PC-3 (cell line): ENCODE measurements around the gene RNASEH2B. TPM values are rescaled to one million over a fixed set of nuclear protein-coding genes. Genes with fewer than 3 reads are reported as not detected.

Experiments
- ATAC-seq: fragments of 200-7000 bp; cut with Tn5 transposase; 2 replicates; pipeline ENCODE4 v1.9.1; 2020; ENCODE audit warnings: mild to moderate bottlenecking, moderate library complexity
- BruUV-seq: library from RNA; stranded (reverse); fragments of 400-500 nt; replicated peaks from 2 replicates; lab custom pipeline; 2021; lab: Mats Ljungman, UMichigan
- CTCF ChIA-PET: fragments of 300-600 bp; sonication (Branson Sonifier 250); formaldehyde crosslinking; loops from one replicate; lab custom pipeline; 2022; ENCODE audit warnings: antibody characterized with exemption; lab: Charles Lee
- POLR2A ChIA-PET: fragments of 300-600 bp; sonication (Branson Sonifier 250); formaldehyde crosslinking; loops from one replicate; lab custom pipeline; 2022; ENCODE audit warnings: antibody characterized with exemption; ENCODE audit not compliant: unreplicated experiment; lab: Charles Lee
- DNase-seq: peaks from one replicate; pipeline ENCODE4 v3.0.0-alpha.2; 2015
- H2AFZ ChIP-seq: fragments of 300-600 bp; sonication (generic); 2 replicates; pipeline ENCODE4 v1.6.0; 2016; ENCODE audit warnings: antibody characterized with exemption, low read length
- H3F3A ChIP-seq: fragments of 300-600 bp; sonication (generic); one replicate; pipeline ENCODE4 v1.6.0; 2017; ENCODE audit warnings: antibody characterized with exemption, low read length, control low read depth, mild to moderate bottlenecking; ENCODE audit not compliant: unreplicated experiment
- H3K27ac ChIP-seq: fragments of 300-600 bp; sonication (generic); 2 replicates; pipeline ENCODE4 v1.5.1; 2016; ENCODE audit warnings: mild to moderate bottlenecking, low read length
- H3K27me3 ChIP-seq: fragments of 300-600 bp; sonication (generic); 2 replicates; pipeline ENCODE4 v1.6.1; 2016; ENCODE audit warnings: low read length, mixed read lengths
- H3K36me3 ChIP-seq: fragments of 300-600 bp; sonication (generic); 2 replicates; pipeline ENCODE4 v1.6.1; 2016; ENCODE audit warnings: low read depth, mixed run types, low read length, mixed read lengths
- H3K4me1 ChIP-seq: fragments of 300-600 bp; sonication (generic); 2 replicates; pipeline ENCODE4 v1.5.1; 2016; ENCODE audit warnings: low read length; ENCODE audit not compliant: insufficient read depth
- H3K4me2 ChIP-seq: fragments of 300-600 bp; sonication (generic); 2 replicates; pipeline ENCODE4 v1.6.0; 2016; ENCODE audit warnings: low read length
- H3K4me3 ChIP-seq: fragments of 300-600 bp; sonication (generic); 2 replicates; pipeline ENCODE4 v1.5.1; 2016; ENCODE audit warnings: mild to moderate bottlenecking, low read length, mixed read lengths
- H3K79me2 ChIP-seq: fragments of 300-600 bp; sonication (generic); 2 replicates; pipeline ENCODE4 v1.6.1; 2017; ENCODE audit warnings: low read length, mixed read lengths
- H3K9ac ChIP-seq: fragments of 300-600 bp; sonication (generic); 2 replicates; pipeline ENCODE4 v1.6.0; 2016; ENCODE audit warnings: mild to moderate bottlenecking, low read length
- H3K9me2 ChIP-seq: fragments of 300-600 bp; sonication (generic); replicated peaks from 2 replicates; pipeline ENCODE4 v1.6.1; 2016; ENCODE audit warnings: mixed run types, low read length, mixed read lengths
- H3K9me3 ChIP-seq: fragments of 300-600 bp; sonication (generic); 2 replicates; pipeline ENCODE4 v1.6.1; 2016; ENCODE audit warnings: low read length, mixed read lengths
- H4K20me1 ChIP-seq: fragments of 300-600 bp; sonication (generic); 2 replicates; pipeline ENCODE4 v1.6.1; 2016; ENCODE audit warnings: low read length, mixed read lengths
- EZH2 ChIP-seq: fragments of 300-600 bp; sonication (generic); IDR thresholded peaks from one replicate; pipeline ENCODE4 v1.6.1; 2017; ENCODE audit warnings: antibody characterized with exemption, mild to moderate bottlenecking, low read length; ENCODE audit not compliant: unreplicated experiment
- EZH2phosphoT487 ChIP-seq: fragments of 300-600 bp; sonication (generic); IDR thresholded peaks from 2 replicates; pipeline ENCODE4 v1.6.1; 2018; ENCODE audit warnings: mild to moderate bottlenecking, antibody characterized with exemption, low read length, borderline replicate concordance
- intact Hi-C: fragments of 100-400 bp; cut with micrococcal nuclease; formaldehyde crosslinking; loops from 2 replicates; pipeline ENCODE4 v1.9.0; 2023
- total RNA-seq: library from RNA; depleted of rRNA; stranded (reverse); fragments of >200 nt; gene quantifications from 2 replicates; pipeline ENCODE4 v1.2.3, GENCODE V29; 2014
- TF ChIP-seq, protein P1 (sequence below): fragments of 300-600 bp; sonication (generic); conservative IDR thresholded peaks from 2 replicates; pipeline ENCODE4 v1.5.1; 2017; ENCODE audit warnings: antibody characterized with exemption, low read depth, mild to moderate bottlenecking, low read length

RNASEH2B gene
- total RNA-seq, 1 experiment from 2014 or later: 36.0 TPM

GRCh38 chr13:50884265-50884664, 25.3 kb upstream of the RNASEH2B start:
- intact Hi-C loops: no loop called here
- H3K4me3 ChIP-seq: no peak overlapping the region
- no peaks in the 10 kb centered on the region for H3K36me3 ChIP-seq
- H2AFZ ChIP-seq: no peak overlapping the region
- POLR2A ChIA-PET: no interaction called here
- CTCF ChIA-PET: no interaction called here
- H3K79me2 ChIP-seq: no peaks in the 10 kb centered on the region
- H3K27me3 ChIP-seq: no peaks in the 10 kb centered on the region
- no peak for TF ChIP-seq EZH2phosphoT487
- no peak for TF ChIP-seq EZH2
- TF ChIP-seq, protein P1, sequence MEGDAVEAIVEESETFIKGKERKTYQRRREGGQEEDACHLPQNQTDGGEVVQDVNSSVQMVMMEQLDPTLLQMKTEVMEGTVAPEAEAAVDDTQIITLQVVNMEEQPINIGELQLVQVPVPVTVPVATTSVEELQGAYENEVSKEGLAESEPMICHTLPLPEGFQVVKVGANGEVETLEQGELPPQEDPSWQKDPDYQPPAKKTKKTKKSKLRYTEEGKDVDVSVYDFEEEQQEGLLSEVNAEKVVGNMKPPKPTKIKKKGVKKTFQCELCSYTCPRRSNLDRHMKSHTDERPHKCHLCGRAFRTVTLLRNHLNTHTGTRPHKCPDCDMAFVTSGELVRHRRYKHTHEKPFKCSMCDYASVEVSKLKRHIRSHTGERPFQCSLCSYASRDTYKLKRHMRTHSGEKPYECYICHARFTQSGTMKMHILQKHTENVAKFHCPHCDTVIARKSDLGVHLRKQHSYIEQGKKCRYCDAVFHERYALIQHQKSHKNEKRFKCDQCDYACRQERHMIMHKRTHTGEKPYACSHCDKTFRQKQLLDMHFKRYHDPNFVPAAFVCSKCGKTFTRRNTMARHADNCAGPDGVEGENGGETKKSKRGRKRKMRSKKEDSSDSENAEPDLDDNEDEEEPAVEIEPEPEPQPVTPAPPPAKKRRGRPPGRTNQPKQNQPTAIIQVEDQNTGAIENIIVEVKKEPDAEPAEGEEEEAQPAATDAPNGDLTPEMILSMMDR: no peak
- H4K20me1 ChIP-seq: no peaks in the 10 kb centered on the region
- BruUV-seq: no TSS peak
- H3K9me3 ChIP-seq: no peaks in the 10 kb centered on the region
- H3F3A ChIP-seq: no peaks in the 10 kb centered on the region
- H3K4me1 ChIP-seq: no peaks in the 10 kb centered on the region
- H3K9ac ChIP-seq: no peak overlapping the region
- H3K27ac ChIP-seq: no peak overlapping the region
- no peak overlapping the region for H3K4me2 ChIP-seq
- ATAC-seq (no peak), DNase-seq (no peak)
- no peaks in the 10 kb centered on the region for H3K9me2 ChIP-seq

DNA sequence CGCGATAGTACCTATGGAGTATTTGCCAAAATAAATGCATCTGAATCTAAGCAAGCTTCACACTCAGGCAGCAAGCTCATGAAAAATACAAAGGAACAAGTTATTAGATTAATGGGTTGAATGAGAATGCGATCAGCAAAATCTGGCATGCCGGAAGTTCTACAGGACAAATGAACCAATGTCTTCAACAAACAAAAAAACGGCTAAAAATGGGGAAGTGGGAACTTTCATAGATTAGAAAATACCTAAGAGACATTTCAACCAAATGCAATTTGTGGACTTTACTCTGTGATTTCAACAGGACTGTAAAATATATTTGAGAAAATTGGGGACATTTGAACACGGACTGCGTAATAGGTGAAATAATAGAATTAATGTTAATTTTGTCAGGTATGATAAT, 22.4 kb upstream of the RNASEH2B start:
- H3K4me1 ChIP-seq: no peaks in the 10 kb centered on the region
- no peaks in the 10 kb centered on the region for H3K9me3 ChIP-seq
- ATAC-seq: no peak
- H3K79me2 ChIP-seq: no peaks in the 10 kb centered on the region
- no peaks in the 10 kb centered on the region for H3K27me3 ChIP-seq
- no TSS peak for BruUV-seq
- H3K4me2 ChIP-seq: no peak overlapping the region
- ChIA-PET CTCF (no interaction called here), POLR2A (no interaction called here)
- H3K36me3 ChIP-seq: no peaks in the 10 kb centered on the region
- no peaks in the 10 kb centered on the region for H4K20me1 ChIP-seq
- H3F3A ChIP-seq: no peaks in the 10 kb centered on the region
- intact Hi-C loops: no loop called here
- no peak overlapping the region for H3K4me3 ChIP-seq
- no peaks in the 10 kb centered on the region for H3K9me2 ChIP-seq
- H3K9ac ChIP-seq: no peak overlapping the region
- no peak for DNase-seq
- H3K27ac ChIP-seq: no peak overlapping the region
- no peak overlapping the region for H2AFZ ChIP-seq
- no peak for TF ChIP-seq EZH2

DNA sequence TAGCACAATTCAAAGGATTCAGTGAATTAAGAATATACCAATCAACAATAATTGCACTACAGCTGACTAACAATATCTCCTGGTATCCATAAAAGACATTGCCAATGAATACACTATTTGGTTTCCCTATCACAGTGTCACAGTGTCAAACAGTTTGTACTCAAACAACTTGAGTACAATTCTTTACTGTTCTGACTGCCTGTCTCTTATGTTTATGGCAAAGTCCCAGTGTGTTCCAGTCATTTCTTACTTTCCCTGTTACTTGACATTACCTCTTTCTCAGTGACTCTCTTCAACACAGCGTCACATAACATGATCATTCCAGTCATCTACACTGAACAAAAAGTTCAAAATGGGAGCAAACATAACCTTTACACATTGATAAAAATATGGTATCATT, 21.2 kb upstream of the RNASEH2B start:
- no peaks in the 10 kb centered on the region for H3K27me3 ChIP-seq
- no peaks in the 10 kb centered on the region for H3K9me3 ChIP-seq
- no peaks in the 10 kb centered on the region for H3K4me1 ChIP-seq
- intact Hi-C loops: no loop called here
- DNase-seq (no peak), ATAC-seq (no peak)
- no peaks in the 10 kb centered on the region for H3K79me2 ChIP-seq
- H4K20me1 ChIP-seq: no peaks in the 10 kb centered on the region
- no peak overlapping the region for H3K9ac ChIP-seq
- ChIA-PET POLR2A (no interaction called here), CTCF (no interaction called here)
- H3K27ac ChIP-seq: no peak overlapping the region
- no peaks in the 10 kb centered on the region for H3K9me2 ChIP-seq
- H3F3A ChIP-seq: no peaks in the 10 kb centered on the region
- H3K36me3 ChIP-seq: no peaks in the 10 kb centered on the region
- BruUV-seq: no TSS peak
- H3K4me3 ChIP-seq: no peak overlapping the region
- no peak for TF ChIP-seq EZH2
- TF ChIP-seq EZH2phosphoT487: no peak
- TF ChIP-seq, protein P1: no peak
- H3K4me2 ChIP-seq: no peak overlapping the region
- no peak overlapping the region for H2AFZ ChIP-seq
